HepG2 (cell line): ENCODE data around the gene FGF21. TPM values are rescaled to one million over a fixed set of nuclear protein-coding genes. Genes with fewer than 3 reads are reported as not detected.
A peak's percentile ranks its signal among the peaks of the same experiment; 100 is the strongest.

Experiments
- ARNT2 ChIP-seq: sonication (generic); formaldehyde crosslinking; IDR thresholded peaks from 2 replicates; pipeline ENCODE4 v1.8.0; 2022; ENCODE audit warnings: mild to moderate bottlenecking, low read depth, missing genetic modification reagents, moderate library complexity
- HES4 ChIP-seq: sonication (generic); formaldehyde crosslinking; IDR thresholded peaks from 2 replicates; pipeline ENCODE4 v1.9.0; 2021; ENCODE audit warnings: mild to moderate bottlenecking, missing genetic modification reagents, borderline replicate concordance
- HNRNPUL1 ChIP-seq: fragments of 200-400 bp; formaldehyde crosslinking; IDR thresholded peaks from 2 replicates; pipeline ENCODE4 v1.6.1; 2017; ENCODE audit warnings: low read depth, mild to moderate bottlenecking, low read length, moderate library complexity
- MATR3 ChIP-seq: sonication (generic); formaldehyde crosslinking; IDR thresholded peaks from 2 replicates; pipeline ENCODE4 v1.4.0; 2020; ENCODE audit warnings: missing genetic modification reagents
- PHF21A ChIP-seq: sonication (generic); formaldehyde crosslinking; IDR thresholded peaks from 2 replicates; pipeline ENCODE4 v1.5.0; 2020; ENCODE audit warnings: mild to moderate bottlenecking, missing genetic modification reagents
- ZBTB21 ChIP-seq: sonication (generic); formaldehyde crosslinking; IDR thresholded peaks from 2 replicates; pipeline ENCODE4 v1.4.0; 2020; ENCODE audit warnings: missing genetic modification reagents
- ZNF235 ChIP-seq: sonication (generic); formaldehyde crosslinking; IDR thresholded peaks from 2 replicates; pipeline ENCODE4 v1.8.1; 2023; ENCODE audit warnings: mild to moderate bottlenecking, missing genetic modification reagents, borderline replicate concordance
- ZNF251 ChIP-seq: sonication (generic); formaldehyde crosslinking; IDR thresholded peaks from 2 replicates; pipeline ENCODE4 v1.9.0; 2021; ENCODE audit warnings: mild to moderate bottlenecking, missing genetic modification reagents
- ZNF562 ChIP-seq: sonication (generic); formaldehyde crosslinking; IDR thresholded peaks from 2 replicates; pipeline ENCODE4 v1.8.0; 2022; ENCODE audit warnings: missing genetic modification reagents, borderline replicate concordance
- ZNF75D ChIP-seq: sonication (generic); formaldehyde crosslinking; IDR thresholded peaks from 2 replicates; pipeline ENCODE4 v1.8.1; 2023; ENCODE audit warnings: missing genetic modification reagents, mild to moderate bottlenecking, borderline replicate concordance
- polyA plus RNA-seq, 8 experiments: library from polyadenylated mRNA; depleted of rRNA in 3 of 8; stranded (reverse) in 7 of 8; unstranded in 1 of 8; fragments of >200 nt; fragmentation: Illumina TruSeq in 4 of 8; extraction: Trizol in 4 of 8; gene quantifications; 2 replicates each; pipeline versions ENCODE4 v1.2.1 to v1.2.3, GENCODE V29; 2011 to 2016; ENCODE audit warnings: low read depth in 4 of 8, missing spikeins in 1 of 8, mixed read lengths in 1 of 8; ENCODE audit not compliant: insufficient read depth in 1 of 8
- total RNA-seq, 5 experiments: library from RNA; depleted of rRNA; stranded (reverse); fragments of >200 nt; fragmentation: Illumina TruSeq; extraction: Trizol; gene quantifications; 2 replicates each; pipeline ENCODE4 v1.2.3, GENCODE V29; 2016; ENCODE audit warnings: low read depth in 1 of 5
- TF ChIP-seq, protein P1 (sequence below): sonication (generic); formaldehyde crosslinking; IDR thresholded peaks from 2 replicates; pipeline ENCODE4 v1.9.0; 2022; ENCODE audit warnings: low read depth, missing genetic modification reagents
- TF ChIP-seq, protein P2 (sequence below): sonication (generic); formaldehyde crosslinking; IDR thresholded peaks from 2 replicates; pipeline ENCODE4 v1.5.1; 2020; ENCODE audit warnings: mild to moderate bottlenecking, missing genetic modification reagents, moderate library complexity
- TF ChIP-seq, protein P3 (sequence below): sonication (generic); formaldehyde crosslinking; IDR thresholded peaks from 2 replicates; pipeline ENCODE4 v1.4.0; 2020; ENCODE audit warnings: missing genetic modification reagents, borderline replicate concordance
- TF ChIP-seq, protein P4 (sequence below): sonication (generic); formaldehyde crosslinking; conservative IDR thresholded peaks from 2 replicates; pipeline ENCODE4 v1.4.0; 2020; ENCODE audit warnings: mild to moderate bottlenecking, missing genetic modification reagents, moderate library complexity

FGF21 gene
- total and polyA plus RNA-seq, 2 of the 13 experiments (the other 11 are each of a cell fraction or from before 2014, with no cell fraction given): 0.17 TPM; not detected in 1

DNA sequence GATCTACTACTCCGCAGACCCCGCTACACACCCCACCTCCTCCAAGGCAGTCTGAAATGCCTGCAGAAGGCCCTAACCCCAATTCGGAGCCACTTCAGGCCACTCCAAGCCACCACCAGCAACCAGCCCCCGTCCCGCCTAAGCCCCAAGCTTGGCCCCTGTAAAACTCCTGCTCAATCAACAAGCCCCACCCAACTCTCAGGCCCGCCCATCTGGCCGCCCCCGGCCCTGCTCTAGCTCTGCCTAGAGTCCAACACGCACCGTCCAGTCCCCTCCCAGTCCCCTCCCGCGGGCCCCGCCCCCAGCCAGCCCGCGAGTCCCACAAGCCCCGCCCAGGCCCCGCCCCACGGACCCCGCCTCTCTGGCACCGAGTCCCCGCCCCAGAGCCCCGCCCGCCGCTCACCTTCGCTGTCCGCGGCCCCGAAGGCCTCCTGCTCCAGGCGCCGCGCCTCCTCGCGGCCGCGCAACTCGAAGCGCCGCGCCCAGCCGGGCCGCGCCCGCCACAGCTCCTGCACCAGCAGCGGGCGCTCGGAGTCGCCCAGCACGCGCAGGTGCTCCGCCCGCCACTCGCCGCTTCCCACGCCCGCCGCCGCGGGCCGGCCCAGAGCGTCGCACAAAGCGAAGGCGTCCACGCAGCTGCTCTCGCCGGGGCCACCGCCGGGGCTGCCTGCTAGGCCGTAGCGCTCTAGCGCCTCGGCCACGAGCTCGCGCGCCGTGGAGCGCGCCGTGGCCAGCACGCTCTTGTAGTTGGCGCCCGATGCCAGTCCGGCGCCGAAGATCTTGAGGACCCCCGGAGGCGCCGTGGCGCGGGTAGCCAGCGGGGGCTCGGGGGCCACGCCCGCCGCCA is 16.5 kb upstream of the FGF21 start (continued):
- TF ChIP-seq, protein P1, sequence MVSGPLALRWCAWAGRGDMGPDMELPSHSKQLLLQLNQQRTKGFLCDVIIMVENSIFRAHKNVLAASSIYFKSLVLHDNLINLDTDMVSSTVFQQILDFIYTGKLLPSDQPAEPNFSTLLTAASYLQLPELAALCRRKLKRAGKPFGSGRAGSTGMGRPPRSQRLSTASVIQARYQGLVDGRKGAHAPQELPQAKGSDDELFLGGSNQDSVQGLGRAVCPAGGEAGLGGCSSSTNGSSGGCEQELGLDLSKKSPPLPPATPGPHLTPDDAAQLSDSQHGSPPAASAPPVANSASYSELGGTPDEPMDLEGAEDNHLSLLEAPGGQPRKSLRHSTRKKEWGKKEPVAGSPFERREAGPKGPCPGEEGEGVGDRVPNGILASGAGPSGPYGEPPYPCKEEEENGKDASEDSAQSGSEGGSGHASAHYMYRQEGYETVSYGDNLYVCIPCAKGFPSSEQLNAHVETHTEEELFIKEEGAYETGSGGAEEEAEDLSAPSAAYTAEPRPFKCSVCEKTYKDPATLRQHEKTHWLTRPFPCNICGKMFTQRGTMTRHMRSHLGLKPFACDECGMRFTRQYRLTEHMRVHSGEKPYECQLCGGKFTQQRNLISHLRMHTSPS: no peak
- TF ChIP-seq, protein P2, sequence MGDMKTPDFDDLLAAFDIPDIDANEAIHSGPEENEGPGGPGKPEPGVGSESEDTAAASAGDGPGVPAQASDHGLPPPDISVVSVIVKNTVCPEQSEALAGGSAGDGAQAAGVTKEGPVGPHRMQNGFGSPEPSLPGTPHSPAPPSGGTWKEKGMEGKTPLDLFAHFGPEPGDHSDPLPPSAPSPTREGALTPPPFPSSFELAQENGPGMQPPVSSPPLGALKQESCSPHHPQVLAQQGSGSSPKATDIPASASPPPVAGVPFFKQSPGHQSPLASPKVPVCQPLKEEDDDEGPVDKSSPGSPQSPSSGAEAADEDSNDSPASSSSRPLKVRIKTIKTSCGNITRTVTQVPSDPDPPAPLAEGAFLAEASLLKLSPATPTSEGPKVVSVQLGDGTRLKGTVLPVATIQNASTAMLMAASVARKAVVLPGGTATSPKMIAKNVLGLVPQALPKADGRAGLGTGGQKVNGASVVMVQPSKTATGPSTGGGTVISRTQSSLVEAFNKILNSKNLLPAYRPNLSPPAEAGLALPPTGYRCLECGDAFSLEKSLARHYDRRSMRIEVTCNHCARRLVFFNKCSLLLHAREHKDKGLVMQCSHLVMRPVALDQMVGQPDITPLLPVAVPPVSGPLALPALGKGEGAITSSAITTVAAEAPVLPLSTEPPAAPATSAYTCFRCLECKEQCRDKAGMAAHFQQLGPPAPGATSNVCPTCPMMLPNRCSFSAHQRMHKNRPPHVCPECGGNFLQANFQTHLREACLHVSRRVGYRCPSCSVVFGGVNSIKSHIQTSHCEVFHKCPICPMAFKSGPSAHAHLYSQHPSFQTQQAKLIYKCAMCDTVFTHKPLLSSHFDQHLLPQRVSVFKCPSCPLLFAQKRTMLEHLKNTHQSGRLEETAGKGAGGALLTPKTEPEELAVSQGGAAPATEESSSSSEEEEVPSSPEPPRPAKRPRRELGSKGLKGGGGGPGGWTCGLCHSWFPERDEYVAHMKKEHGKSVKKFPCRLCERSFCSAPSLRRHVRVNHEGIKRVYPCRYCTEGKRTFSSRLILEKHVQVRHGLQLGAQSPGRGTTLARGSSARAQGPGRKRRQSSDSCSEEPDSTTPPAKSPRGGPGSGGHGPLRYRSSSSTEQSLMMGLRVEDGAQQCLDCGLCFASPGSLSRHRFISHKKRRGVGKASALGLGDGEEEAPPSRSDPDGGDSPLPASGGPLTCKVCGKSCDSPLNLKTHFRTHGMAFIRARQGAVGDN: peak; percentile 84
- no peak for TF ChIP-seq HNRNPUL1
- peak; percentile 55; the same call in 1 of the 2 replicates for TF ChIP-seq HES4 (CRISPR knock-in tag)
- peak; percentile 95 for TF ChIP-seq ZNF562 (CRISPR knock-in tag)
- TF ChIP-seq, protein P3, sequence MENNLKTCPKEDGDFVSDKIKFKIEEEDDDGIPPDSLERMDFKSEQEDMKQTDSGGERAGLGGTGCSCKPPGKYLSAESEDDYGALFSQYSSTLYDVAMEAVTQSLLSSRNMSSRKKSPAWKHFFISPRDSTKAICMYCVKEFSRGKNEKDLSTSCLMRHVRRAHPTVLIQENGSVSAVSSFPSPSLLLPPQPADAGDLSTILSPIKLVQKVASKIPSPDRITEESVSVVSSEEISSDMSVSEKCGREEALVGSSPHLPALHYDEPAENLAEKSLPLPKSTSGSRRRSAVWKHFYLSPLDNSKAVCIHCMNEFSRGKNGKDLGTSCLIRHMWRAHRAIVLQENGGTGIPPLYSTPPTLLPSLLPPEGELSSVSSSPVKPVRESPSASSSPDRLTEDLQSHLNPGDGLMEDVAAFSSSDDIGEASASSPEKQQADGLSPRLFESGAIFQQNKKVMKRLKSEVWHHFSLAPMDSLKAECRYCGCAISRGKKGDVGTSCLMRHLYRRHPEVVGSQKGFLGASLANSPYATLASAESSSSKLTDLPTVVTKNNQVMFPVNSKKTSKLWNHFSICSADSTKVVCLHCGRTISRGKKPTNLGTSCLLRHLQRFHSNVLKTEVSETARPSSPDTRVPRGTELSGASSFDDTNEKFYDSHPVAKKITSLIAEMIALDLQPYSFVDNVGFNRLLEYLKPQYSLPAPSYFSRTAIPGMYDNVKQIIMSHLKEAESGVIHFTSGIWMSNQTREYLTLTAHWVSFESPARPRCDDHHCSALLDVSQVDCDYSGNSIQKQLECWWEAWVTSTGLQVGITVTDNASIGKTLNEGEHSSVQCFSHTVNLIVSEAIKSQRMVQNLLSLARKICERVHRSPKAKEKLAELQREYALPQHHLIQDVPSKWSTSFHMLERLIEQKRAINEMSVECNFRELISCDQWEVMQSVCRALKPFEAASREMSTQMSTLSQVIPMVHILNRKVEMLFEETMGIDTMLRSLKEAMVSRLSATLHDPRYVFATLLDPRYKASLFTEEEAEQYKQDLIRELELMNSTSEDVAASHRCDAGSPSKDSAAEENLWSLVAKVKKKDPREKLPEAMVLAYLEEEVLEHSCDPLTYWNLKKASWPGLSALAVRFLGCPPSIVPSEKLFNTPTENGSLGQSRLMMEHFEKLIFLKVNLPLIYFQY: no peak; the same call in 1 of the 2 replicates
- TF ChIP-seq, protein P4, sequence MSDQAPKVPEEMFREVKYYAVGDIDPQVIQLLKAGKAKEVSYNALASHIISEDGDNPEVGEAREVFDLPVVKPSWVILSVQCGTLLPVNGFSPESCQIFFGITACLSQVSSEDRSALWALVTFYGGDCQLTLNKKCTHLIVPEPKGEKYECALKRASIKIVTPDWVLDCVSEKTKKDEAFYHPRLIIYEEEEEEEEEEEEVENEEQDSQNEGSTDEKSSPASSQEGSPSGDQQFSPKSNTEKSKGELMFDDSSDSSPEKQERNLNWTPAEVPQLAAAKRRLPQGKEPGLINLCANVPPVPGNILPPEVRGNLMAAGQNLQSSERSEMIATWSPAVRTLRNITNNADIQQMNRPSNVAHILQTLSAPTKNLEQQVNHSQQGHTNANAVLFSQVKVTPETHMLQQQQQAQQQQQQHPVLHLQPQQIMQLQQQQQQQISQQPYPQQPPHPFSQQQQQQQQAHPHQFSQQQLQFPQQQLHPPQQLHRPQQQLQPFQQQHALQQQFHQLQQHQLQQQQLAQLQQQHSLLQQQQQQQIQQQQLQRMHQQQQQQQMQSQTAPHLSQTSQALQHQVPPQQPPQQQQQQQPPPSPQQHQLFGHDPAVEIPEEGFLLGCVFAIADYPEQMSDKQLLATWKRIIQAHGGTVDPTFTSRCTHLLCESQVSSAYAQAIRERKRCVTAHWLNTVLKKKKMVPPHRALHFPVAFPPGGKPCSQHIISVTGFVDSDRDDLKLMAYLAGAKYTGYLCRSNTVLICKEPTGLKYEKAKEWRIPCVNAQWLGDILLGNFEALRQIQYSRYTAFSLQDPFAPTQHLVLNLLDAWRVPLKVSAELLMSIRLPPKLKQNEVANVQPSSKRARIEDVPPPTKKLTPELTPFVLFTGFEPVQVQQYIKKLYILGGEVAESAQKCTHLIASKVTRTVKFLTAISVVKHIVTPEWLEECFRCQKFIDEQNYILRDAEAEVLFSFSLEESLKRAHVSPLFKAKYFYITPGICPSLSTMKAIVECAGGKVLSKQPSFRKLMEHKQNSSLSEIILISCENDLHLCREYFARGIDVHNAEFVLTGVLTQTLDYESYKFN (CRISPR knock-in tag): peak; percentile 56
- no peak for TF ChIP-seq ZNF251
- peak; percentile 95 for TF ChIP-seq ARNT2 (CRISPR knock-in tag)
- no peak for TF ChIP-seq PHF21A (CRISPR knock-in tag)
- TF ChIP-seq ZNF235: no peak
- no peak for TF ChIP-seq ZBTB21 (CRISPR knock-in tag)
- TF ChIP-seq MATR3 (CRISPR knock-in tag): no peak
- no peak for TF ChIP-seq ZNF75D
